ENCODE measurements around the gene EVA1B.

DNA sequence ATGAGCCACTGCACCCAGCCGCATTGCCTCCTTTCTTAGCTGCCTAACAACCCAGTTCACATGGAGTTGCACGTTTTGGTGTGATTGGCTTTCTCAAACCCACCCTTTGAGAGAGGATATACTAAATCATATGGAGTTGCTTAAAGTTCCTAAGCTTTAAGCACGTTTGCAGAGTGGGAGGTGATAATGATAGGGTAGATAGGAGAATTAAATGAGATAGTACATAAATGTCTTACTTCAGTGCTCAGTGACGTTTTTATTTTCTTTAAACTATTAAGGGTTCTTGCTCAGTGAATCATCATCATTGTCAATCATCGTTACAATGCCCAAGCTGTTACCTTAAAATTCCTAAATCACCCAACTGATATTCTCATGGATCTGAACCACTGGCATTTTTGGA is 20.2 kb downstream of the EVA1B start:
- TF ChIP-seq, protein P1, sequence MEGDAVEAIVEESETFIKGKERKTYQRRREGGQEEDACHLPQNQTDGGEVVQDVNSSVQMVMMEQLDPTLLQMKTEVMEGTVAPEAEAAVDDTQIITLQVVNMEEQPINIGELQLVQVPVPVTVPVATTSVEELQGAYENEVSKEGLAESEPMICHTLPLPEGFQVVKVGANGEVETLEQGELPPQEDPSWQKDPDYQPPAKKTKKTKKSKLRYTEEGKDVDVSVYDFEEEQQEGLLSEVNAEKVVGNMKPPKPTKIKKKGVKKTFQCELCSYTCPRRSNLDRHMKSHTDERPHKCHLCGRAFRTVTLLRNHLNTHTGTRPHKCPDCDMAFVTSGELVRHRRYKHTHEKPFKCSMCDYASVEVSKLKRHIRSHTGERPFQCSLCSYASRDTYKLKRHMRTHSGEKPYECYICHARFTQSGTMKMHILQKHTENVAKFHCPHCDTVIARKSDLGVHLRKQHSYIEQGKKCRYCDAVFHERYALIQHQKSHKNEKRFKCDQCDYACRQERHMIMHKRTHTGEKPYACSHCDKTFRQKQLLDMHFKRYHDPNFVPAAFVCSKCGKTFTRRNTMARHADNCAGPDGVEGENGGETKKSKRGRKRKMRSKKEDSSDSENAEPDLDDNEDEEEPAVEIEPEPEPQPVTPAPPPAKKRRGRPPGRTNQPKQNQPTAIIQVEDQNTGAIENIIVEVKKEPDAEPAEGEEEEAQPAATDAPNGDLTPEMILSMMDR (IDR thresholded peaks at IDR 0.05) = no peak
- TF ChIP-seq EZH2phosphoT487 (IDR thresholded peaks at IDR 0.05) = no peak
- no peak for TF ChIP-seq EZH2 (IDR thresholded peaks at IDR 0.05)
